GM08714 (cell line): ENCODE results near the gene QKI.

Experiments
- H3K4me3 ChIP-seq: fragments of 200-500 bp; sonication (Bioruptor generic); 2 replicates; pipeline ENCODE4 v1.5.1; 2014; ENCODE audit warnings: mild to moderate bottlenecking, low read length, inconsistent platforms
- ZNF274 ChIP-seq: IDR thresholded peaks from 2 replicates; pipeline ENCODE4 v1.6.1; 2012; ENCODE audit warnings: mild to moderate bottlenecking, low read depth, low read length

QKI gene

DNA sequence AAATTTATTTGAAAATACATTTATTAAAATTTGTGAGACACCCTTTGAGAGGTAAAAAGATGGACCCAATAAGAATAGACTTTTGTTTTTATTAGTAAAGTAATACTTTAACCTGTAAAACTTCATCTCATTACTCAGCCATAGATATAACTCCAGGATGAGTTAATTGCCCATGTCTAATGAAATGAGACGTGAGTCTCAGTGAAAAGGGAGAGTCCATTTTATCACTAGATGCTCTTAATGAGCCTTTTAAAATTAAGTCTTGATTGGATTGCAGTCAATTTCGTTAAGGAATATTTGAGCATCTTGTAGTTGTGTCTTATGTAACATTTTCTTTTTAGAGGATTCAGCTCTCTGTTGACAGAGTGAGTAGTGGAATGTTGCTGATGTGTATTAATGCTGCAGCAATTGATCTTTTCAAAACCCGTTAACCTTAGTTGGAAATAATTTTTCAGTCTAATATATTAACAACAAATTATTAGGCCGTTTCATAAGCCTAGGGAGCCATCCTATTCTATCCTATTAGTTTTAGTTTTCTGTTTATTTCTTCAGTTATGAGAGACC, 77.3 kb downstream of the QKI start:
- H3K4me3 ChIP-seq: no peak overlapping the region
- no peak for TF ChIP-seq ZNF274

DNA sequence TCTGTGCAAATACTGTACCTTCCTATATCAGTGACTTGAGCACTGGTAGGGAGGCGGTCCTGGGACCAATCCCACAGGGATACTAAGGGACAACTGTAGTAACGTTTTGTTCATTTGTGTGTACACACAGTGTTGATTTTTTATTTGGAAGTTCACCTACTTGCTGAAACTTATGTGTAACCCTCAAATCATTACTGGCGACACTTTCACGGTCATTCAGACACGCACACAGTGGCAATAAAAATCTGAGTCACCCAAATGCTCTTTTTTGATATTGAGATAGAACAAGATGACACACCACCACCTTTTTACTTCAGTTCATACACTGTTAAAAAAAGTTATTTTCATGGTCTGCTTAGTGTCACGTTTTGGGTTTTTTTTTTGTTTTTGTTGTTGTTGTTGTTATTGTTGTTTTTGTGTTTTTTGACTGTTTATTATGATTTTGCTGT, 79.8 kb downstream of the QKI start:
- H3K4me3 ChIP-seq: no peak overlapping the region
- no peak for TF ChIP-seq ZNF274

GRCh38 chr6:163496205-163496604, 81.7 kb downstream of the QKI start:
- H3K4me3 ChIP-seq: no peak overlapping the region
- no peak for TF ChIP-seq ZNF274

GRCh38 chr6:163500105-163500504, 85.6 kb downstream of the QKI start:
- no peak for TF ChIP-seq ZNF274
- H3K4me3 ChIP-seq: no peak overlapping the region

DNA sequence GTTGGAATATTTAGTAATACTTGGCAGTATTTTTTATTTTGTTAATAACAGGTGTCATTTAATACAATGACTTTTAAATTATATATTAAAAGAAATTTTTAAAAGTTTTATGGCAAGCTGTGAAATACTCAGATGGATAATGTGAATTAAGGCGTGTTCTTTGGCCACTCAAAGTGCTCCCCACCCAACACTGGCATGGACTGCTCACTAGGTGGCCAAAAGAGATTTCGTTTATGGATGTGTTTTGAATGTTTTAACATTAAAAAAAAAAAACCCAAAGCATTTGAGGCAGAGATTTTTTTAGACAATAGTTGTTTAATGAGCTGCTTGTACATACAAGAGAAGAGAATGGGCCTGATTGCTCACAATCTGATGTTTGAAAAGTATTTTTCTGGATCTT, 86.5 kb downstream of the QKI start:
- TF ChIP-seq ZNF274: no peak
- no peak overlapping the region for H3K4me3 ChIP-seq

- H3K4me3 ChIP-seq: no peak overlapping the region
- no peak for TF ChIP-seq ZNF274
These were observed 86.9 kb downstream of the QKI start for GRCh38 chr6:163501439-163501838.

DNA sequence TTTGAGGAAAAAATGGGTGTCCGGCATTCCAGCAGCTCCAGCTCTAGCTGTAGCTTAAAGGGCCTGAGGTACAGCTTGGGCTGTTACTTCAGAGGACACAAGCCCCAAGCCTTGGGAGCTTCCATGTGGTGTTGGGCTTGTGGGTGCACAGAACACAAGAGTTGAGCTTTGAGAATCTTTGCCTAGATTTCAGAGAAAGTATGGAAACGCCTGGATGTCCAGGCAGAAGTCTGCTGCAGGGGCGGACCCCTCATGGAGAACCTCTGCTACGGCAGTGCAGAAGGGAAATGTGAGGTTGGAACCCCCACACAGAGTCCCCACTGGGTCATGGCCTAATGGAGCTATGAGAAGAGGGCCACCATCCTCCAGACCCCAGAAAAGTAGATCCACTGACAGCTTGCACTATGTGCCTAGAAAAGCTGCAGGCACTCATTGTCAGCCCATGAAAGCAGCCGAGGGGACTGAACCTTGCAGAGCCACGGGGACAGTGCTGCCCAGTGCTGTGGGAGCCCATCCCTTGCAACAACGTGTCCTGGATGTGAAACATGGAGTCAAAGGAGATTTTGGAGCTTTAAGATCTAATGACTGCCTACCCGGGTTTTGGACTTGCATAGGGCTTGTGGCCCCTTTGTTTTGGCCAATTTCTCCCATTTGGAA, 90.6 kb downstream of the QKI start:
- H3K4me3 ChIP-seq: no peak overlapping the region
- TF ChIP-seq ZNF274: no peak

- TF ChIP-seq ZNF274: no peak
- no peak overlapping the region for H3K4me3 ChIP-seq
These were observed 93.4 kb downstream of the QKI start for GRCh38 chr6:163507965-163508364.

DNA sequence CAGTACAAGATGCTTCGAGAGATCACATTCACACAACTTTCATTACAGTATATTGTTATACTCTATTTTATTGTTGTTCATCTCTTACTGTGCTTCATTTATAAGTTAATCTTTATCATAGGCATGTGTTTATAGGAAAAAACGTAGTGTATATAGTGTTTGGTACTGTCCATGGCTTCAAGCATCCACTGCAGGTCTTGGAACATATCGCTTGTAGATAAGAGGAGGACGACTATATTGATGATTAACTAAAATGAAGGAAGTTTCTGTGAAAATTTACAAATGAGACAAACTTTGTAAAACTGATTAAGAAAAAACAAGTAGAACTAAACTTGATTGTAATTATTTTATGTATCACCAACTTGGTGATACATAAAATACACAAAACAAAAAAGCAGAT, 98.5 kb downstream of the QKI start:
- no peak overlapping the region for H3K4me3 ChIP-seq
- TF ChIP-seq ZNF274: no peak

- TF ChIP-seq ZNF274: no peak
- no peak overlapping the region for H3K4me3 ChIP-seq
These were observed 99.2 kb downstream of the QKI start for GRCh38 chr6:163513570-163514166.

- no peak overlapping the region for H3K4me3 ChIP-seq
- TF ChIP-seq ZNF274: no peak
These were observed 102.4 kb downstream of the QKI start for GRCh38 chr6:163516908-163517307.

DNA sequence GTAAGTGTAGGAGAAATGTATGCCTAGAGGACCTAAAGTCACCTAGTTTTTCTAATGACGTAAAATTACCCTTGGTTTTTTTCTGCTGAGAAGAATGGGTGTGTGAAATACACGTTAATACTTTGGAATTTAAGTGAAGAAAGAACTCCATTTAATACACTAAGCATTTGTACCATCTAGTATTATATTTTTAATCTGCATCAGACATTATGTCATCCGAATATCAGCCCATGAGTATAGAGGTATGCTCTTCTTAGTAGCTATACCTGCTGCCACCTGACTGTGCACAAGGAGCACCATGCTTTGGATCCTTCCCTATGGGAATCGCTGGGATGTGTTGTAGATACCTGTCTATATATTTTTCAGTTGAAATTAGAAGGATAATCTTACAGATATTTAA, 106.4 kb downstream of the QKI start:
- no peak overlapping the region for H3K4me3 ChIP-seq
- TF ChIP-seq ZNF274: no peak

GRCh38 chr6:163522033-163522432, 107.5 kb downstream of the QKI start:
- TF ChIP-seq ZNF274: no peak

DNA sequence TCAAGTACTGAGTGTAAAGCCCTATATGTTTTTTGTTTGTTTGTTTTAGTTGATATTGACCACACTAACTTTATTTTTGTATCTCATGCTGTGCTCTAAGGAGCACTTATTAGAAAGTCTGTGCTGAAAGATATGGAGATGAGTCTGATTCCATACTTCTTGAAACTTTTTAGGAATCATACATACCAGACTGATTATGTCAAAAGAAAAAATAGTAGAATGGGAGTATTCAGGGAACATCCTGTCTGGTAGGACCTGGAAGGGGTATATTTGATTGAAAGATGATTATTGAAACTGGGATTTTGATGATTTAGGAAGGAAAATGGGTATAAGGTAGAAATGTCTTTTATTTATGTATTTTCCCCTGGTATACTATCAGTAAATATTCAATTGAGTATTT, 111.4 kb downstream of the QKI start:
- no peak for TF ChIP-seq ZNF274
- no peak overlapping the region for H3K4me3 ChIP-seq

More at GRCh38 chr6:163522033-163522432, 107.5 kb downstream of the QKI start:
- H3K4me3 ChIP-seq: no peak overlapping the region

DNA sequence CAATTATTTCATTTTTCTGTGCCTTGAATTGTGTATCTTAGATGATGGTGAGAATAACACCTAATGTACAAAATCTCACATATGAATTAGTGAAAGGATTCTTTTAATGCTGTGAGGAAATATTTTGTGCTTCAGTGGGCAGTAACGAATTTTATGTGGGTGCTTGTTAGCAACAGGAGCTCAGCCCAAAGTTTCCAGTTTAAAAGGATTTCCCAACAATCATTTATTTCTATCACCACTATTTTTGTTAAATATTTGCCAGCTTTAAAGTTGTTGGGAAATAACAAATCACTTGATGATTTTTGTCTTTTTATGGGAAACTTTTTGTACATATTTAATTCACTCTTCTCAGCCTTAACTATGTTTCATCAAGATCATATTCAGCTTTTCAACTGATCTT, 111.8 kb downstream of the QKI start:
- TF ChIP-seq ZNF274: no peak
- H3K4me3 ChIP-seq: no peak overlapping the region
